Endodermal cell (in vitro differentiated cells): ENCODE measurements around the gene DMRTC2. TPM values are rescaled to one million over a fixed set of nuclear protein-coding genes. Genes with fewer than 3 reads are reported as not detected.

ENCODE experiments used
- DNase-seq: peaks from one replicate; pipeline ENCODE4 v3.0.0-alpha.2; 2017
- H3K27ac ChIP-seq: 2 replicates; pipeline ENCODE4 v1.5.1; 2013; ENCODE audit warnings: mild to moderate bottlenecking, low read depth, low read length, moderate library complexity
- H3K27me3 ChIP-seq: 2 replicates; pipeline ENCODE4 v1.6.1; 2013; ENCODE audit warnings: mild to moderate bottlenecking, low read length, moderate library complexity; ENCODE audit not compliant: insufficient read depth, control insufficient read depth, poor library complexity, severe bottlenecking
- H3K36me3 ChIP-seq: 2 replicates; pipeline ENCODE4 v1.7.0; 2013; ENCODE audit warnings: mild to moderate bottlenecking, low read length, moderate library complexity; ENCODE audit not compliant: control insufficient read depth, insufficient read depth
- H3K4me1 ChIP-seq: one replicate; pipeline ENCODE4 v1.7.0; 2013; ENCODE audit warnings: low read length; ENCODE audit not compliant: control insufficient read depth, insufficient read depth
- H3K4me3 ChIP-seq: 2 replicates; pipeline ENCODE4 v1.5.1; 2013; ENCODE audit warnings: mild to moderate bottlenecking, low read length, moderate library complexity
- H3K9ac ChIP-seq: 2 replicates; pipeline ENCODE4 v1.6.1; 2013; ENCODE audit warnings: mild to moderate bottlenecking, low read length, moderate library complexity; ENCODE audit not compliant: poor library complexity, severe bottlenecking; ENCODE audit errors: extremely low read depth
- H3K9me3 ChIP-seq: 2 replicates; pipeline ENCODE4 v1.6.1; 2013; ENCODE audit warnings: mild to moderate bottlenecking, low read length, moderate library complexity; ENCODE audit not compliant: control insufficient read depth
- H3K27ac Mint-ChIP-seq: 2 replicates; pipeline ENCODE4 v1.8.0; 2020; ENCODE audit warnings: mixed read lengths
- H3K27me3 Mint-ChIP-seq: 2 replicates; pipeline ENCODE4 v1.8.0; 2021; ENCODE audit warnings: mild to moderate bottlenecking, mixed read lengths; ENCODE audit not compliant: insufficient read depth
- H3K36me3 Mint-ChIP-seq: 2 replicates; pipeline ENCODE4 v1.8.0; 2020; ENCODE audit warnings: low read depth, mixed read lengths
- H3K4me1 Mint-ChIP-seq: 2 replicates; pipeline ENCODE4 v1.8.0; 2020; ENCODE audit warnings: mixed read lengths
- H3K4me3 Mint-ChIP-seq: 2 replicates; pipeline ENCODE4 v1.8.0; 2020; ENCODE audit warnings: mild to moderate bottlenecking, moderate library complexity, mixed read lengths
- H3K9me3 Mint-ChIP-seq: 2 replicates; pipeline ENCODE4 v1.8.0; 2020; ENCODE audit warnings: mild to moderate bottlenecking, mixed read lengths
- CTCF ChIP-seq: fragments of 200-600 bp; sonication (generic); conservative IDR thresholded peaks from 2 replicates; pipeline ENCODE4 v1.5.0; 2021; ENCODE audit warnings: antibody characterized with exemption, mild to moderate bottlenecking
- WGBS, 2 experiments: methylation state at CpG; one replicate each; pipeline versions ENCODE4 v1.1.5 to v1.1.7; 2013; ENCODE audit warnings: missing lambda C conversion rate in 2 of 2, mixed read lengths in 1 of 2; ENCODE audit not compliant: insufficient coverage in 1 of 2, insufficient read length in 1 of 2; 5-methylcytosine and 5-hydroxymethylcytosine counted together
- total RNA-seq, 2 donors: library from RNA; stranded (reverse); fragmentation: NEBNext Ultra II Directional in 1 of 2; extraction: Animal tissue kit (Norgen Biotek cat#: 25700) in 1 of 2; gene quantifications; 2 replicates in 1 of 2; 3 replicates in 1 of 2; pipeline ENCODE4 v1.2.1, GENCODE V29; 2021

Gene DMRTC2
- total RNA-seq, 2 donors from 2014 or later = not detected

DNA sequence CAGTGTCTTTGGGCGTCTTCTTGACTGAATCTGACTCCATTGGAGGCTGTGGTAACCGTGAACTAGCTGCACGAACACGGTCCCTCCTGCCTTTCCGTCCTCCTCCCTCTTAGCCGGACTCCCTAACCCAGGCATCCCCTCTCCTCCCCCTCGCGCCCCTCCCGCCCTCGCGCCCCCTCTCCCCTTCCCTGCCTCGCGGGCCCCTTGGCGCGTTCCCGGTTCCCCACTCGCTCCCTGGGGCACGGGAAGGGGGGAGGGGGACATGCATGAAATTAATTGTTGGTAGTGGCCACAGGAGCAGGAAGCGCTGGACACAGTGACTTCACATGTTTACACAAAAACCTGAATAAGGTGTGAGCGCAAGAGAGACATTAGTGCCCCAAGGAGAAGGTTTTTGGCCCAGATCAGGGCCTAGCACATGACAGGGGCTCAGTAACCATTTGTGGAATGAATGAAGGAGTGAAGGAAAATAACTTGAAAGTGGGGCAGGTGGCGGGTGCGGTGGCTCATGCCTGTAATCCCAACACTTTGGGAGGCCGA is 279 bp downstream of the DMRTC2 start:
- H3K9me3 ChIP-seq = no peaks in the 10 kb centered on the region
- H3K4me3 ChIP-seq = no peak overlapping the region
- Mint-ChIP-seq H3K36me3 (no peaks in the 10 kb centered on the region), H3K4me3 (no peak overlapping the region), H3K27ac (no peak overlapping the region), H3K27me3 (peaks cover 26% of the 10 kb centered on the region), H3K4me1 (no peaks in the 10 kb centered on the region), H3K9me3 (peaks cover 6% of the 10 kb centered on the region)
- no peaks in the 10 kb centered on the region for H3K27me3 ChIP-seq
- H3K36me3 ChIP-seq = no peaks in the 10 kb centered on the region
- H3K4me1 ChIP-seq = no peaks in the 10 kb centered on the region
- H3K9ac ChIP-seq = no peak overlapping the region
- no peak for TF ChIP-seq CTCF
- no peak for DNase-seq
- WGBS, 2 experiments = 88 to 92% methylated on average over 12 to 15 of the region's 23 CpGs
- no peak overlapping the region for H3K27ac ChIP-seq

DNA sequence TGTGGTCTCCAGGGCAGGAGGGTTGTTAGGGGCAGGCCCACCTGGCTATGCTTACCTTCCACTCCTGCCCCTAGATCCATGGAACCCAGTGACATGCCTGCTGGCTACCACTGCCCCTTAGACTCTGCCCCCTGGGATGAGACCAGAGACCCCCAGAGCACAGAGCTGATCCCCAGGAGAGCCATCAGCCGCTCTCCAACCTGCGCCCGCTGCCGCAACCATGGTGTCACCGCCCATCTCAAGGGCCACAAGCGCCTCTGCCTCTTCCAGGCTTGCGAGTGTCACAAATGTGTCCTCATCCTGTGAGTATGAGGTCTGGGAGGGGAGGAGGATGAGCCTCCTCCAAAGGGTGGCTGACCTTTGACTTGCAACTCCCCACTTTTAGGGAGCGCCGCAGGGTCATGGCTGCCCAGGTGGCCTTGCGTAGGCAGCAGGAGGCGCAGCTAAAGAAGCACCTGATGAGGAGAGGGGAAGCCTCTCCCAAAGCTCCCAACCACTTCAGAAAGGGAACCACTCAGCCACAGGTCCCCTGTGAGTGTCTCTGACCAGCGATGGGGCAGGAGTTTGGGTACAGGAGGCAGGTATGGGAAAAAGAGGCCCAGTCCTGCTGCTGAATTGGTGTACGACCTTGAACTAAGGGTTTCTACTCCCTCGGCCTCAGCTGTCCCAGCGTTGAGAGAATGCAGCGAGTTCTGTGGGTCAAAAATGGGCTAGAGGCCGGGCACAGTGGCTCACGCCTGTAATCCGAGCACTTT is 2.7 kb downstream of the DMRTC2 start:
- no peak overlapping the region for H3K4me3 ChIP-seq
- peaks cover 31% of the 10 kb centered on the region for H3K27me3 Mint-ChIP-seq

DNA sequence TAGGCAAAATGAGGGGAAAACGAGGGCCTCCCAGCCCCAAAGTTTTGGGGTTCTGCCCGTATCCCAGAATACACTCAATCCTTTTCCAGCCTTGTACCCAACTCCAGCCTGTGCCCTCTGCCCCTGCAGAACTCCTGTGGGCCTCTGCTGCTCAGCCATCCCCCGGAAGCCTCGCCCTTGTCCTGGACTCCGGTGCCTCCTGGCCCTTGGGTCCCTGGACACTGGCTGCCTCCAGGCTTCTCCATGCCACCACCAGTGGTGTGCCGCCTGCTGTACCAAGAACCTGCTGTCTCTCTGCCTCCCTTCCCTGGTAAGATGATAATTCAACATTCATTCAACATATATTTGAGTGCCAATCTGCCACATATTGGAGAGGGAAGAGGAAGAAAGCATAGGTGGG is 3.8 kb downstream of the DMRTC2 start:
- no peaks in the 10 kb centered on the region for H3K9me3 ChIP-seq
- H3K4me1 Mint-ChIP-seq = peaks cover 12% of the 10 kb centered on the region
- no peak overlapping the region for H3K27ac ChIP-seq
- peaks cover 6% of the 10 kb centered on the region for H3K9me3 Mint-ChIP-seq
- no peaks in the 10 kb centered on the region for H3K36me3 ChIP-seq
- no peak overlapping the region for H3K9ac ChIP-seq
- WGBS, 2 experiments = 78 to 86% methylated on average over 3 to 6 of the region's 6 CpGs
- H3K4me3 ChIP-seq = no peak overlapping the region
- H3K4me1 ChIP-seq = peaks cover 2% of the 10 kb centered on the region
- no peak overlapping the region for H3K4me3 Mint-ChIP-seq
- H3K36me3 Mint-ChIP-seq = no peaks in the 10 kb centered on the region
- peaks cover 39% of the 10 kb centered on the region for H3K27me3 Mint-ChIP-seq
- no peak for DNase-seq
- H3K27me3 ChIP-seq = peaks cover 12% of the 10 kb centered on the region
- TF ChIP-seq CTCF = no peak
- no peak overlapping the region for H3K27ac Mint-ChIP-seq

More for the DNA sequence above, 2.7 kb downstream of the DMRTC2 start:
- Histone ChIP-seq H3K9ac (no peak overlapping the region), H3K27ac (no peak overlapping the region), H3K9me3 (no peaks in the 10 kb centered on the region), H3K27me3 (peaks cover 2% of the 10 kb centered on the region), H3K4me1 (peaks cover 2% of the 10 kb centered on the region), H3K36me3 (no peaks in the 10 kb centered on the region)
- 89 to 92% methylated on average over 16 to 19 of the region's 19 CpGs for WGBS, 2 experiments
- Mint-ChIP-seq H3K4me1 (peaks cover 12% of the 10 kb centered on the region), H3K9me3 (peaks cover 6% of the 10 kb centered on the region), H3K27ac (no peak overlapping the region), H3K36me3 (no peaks in the 10 kb centered on the region), H3K4me3 (no peak overlapping the region)
- no peak for TF ChIP-seq CTCF
- DNase-seq = no peak
